HL-60 (cell line): ENCODE results near the gene B4GALT1.
A peak's percentile ranks its signal among the peaks of the same experiment; 100 is the strongest.

Source experiments
- DNase-seq, 2 experiments: peaks; one replicate each; pipeline ENCODE4 v3.0.0-alpha.2; 2010 to 2020; ENCODE audit warnings: low read depth in 1 of 2, low spot score in 1 of 2
- H3K27ac ChIP-seq: fragments of 250-450 bp; sonication (Bioruptor Pico); replicated peaks from 2 replicates; pipeline ENCODE4 v1.5.1; 2020; ENCODE audit warnings: mild to moderate bottlenecking, moderate library complexity
- H3K27me3 ChIP-seq: fragments of 250-450 bp; sonication (Bioruptor Pico); 2 replicates; pipeline ENCODE4 v1.5.1; 2021; ENCODE audit warnings: mild to moderate bottlenecking, moderate library complexity; ENCODE audit not compliant: insufficient read depth, poor library complexity, severe bottlenecking
- H3K4me3 ChIP-seq: replicated peaks from 2 replicates; pipeline ENCODE4 v1.5.1; 2011; ENCODE audit warnings: mild to moderate bottlenecking, control low read depth, low read length; ENCODE audit not compliant: insufficient read depth
- CTCF ChIP-seq: IDR thresholded peaks from one replicate; pipeline ENCODE4 v1.5.1; 2011; ENCODE audit warnings: low read length, control low read depth, inconsistent platforms; ENCODE audit not compliant: insufficient read depth
- GABPA ChIP-seq: IDR thresholded peaks from 2 replicates; pipeline ENCODE4 v1.6.1; 2012; ENCODE audit warnings: low read depth
- POLR2AphosphoS5 ChIP-seq: IDR thresholded peaks from 2 replicates; pipeline ENCODE4 v1.6.1; 2012; ENCODE audit warnings: low read depth
- REST ChIP-seq: IDR thresholded peaks from 2 replicates; pipeline ENCODE4 v1.6.1; 2012; ENCODE audit warnings: low read depth; ENCODE audit not compliant: insufficient replicate concordance
- SPI1 ChIP-seq: IDR thresholded peaks from 2 replicates; pipeline ENCODE4 v1.6.1; 2012; ENCODE audit warnings: low read depth, mild to moderate bottlenecking, borderline replicate concordance

B4GALT1 gene

GRCh38 chr9:33159777-33160127 is 7.4 kb downstream of the B4GALT1 start:
- peak in 1 of 2 experiments; percentile 83 for DNase-seq
- Histone ChIP-seq H3K27me3 (no peaks in the 10 kb centered on the region), H3K27ac (peak overlapping the region; percentile 66), H3K4me3 (no peak overlapping the region)
- no peak for TF ChIP-seq REST
- TF ChIP-seq SPI1: no peak
- TF ChIP-seq GABPA: no peak
- TF ChIP-seq POLR2AphosphoS5: no peak
- TF ChIP-seq CTCF: no peak

GRCh38 chr9:33158843-33159776 is 8.0 kb downstream of the B4GALT1 start:
- H3K27me3 ChIP-seq: no peaks in the 10 kb centered on the region
- peak in 1 of 2 experiments; percentile 71 for DNase-seq
- TF ChIP-seq POLR2AphosphoS5: no peak
- no peak for TF ChIP-seq CTCF
- TF ChIP-seq REST: no peak
- TF ChIP-seq SPI1: no peak
- no peak for TF ChIP-seq GABPA
- H3K27ac ChIP-seq: peak overlapping the region; percentile 66
- no peak overlapping the region for H3K4me3 ChIP-seq

GRCh38 chr9:33157960-33158842 is 8.9 kb downstream of the B4GALT1 start:
- Histone ChIP-seq H3K27me3 (no peaks in the 10 kb centered on the region), H3K27ac (peak overlapping the region; percentile 66), H3K4me3 (no peak overlapping the region)
- DNase-seq: no peak
- TF ChIP-seq SPI1: no peak

GRCh38 chr9:33155393-33155792 is 11.7 kb downstream of the B4GALT1 start:
- DNase-seq: peak in 1 of 2 experiments; percentile 44
- Histone ChIP-seq H3K4me3 (no peak overlapping the region), H3K27me3 (no peaks in the 10 kb centered on the region), H3K27ac (no peak overlapping the region)
- peak; percentile 63; the same call in 1 of the 2 replicates for TF ChIP-seq SPI1
- no peak for TF ChIP-seq REST
